Measurements from ENCODE around the gene MED13L.

The MED13L gene

GRCh38 chr12:116257826-116258225, 19.7 kb downstream of the MED13L start:
- TF ChIP-seq SIN3A (IDR thresholded peaks at IDR 0.05; ENCODE audit: borderline replicate concordance, insufficient read depth, low read length): no peak
- no peak for TF ChIP-seq POLR2AphosphoS5 (IDR thresholded peaks at IDR 0.05; ENCODE audit: low read depth, low read length)
- no peak for TF ChIP-seq TAF1 (IDR thresholded peaks at IDR 0.05; ENCODE audit: borderline replicate concordance, insufficient read depth, low read length)
- TF ChIP-seq REST (IDR thresholded peaks at IDR 0.05; ENCODE audit: insufficient read depth in 1 of 2, low read depth in 2 of 2, low read length in 2 of 2): no peak
- TF ChIP-seq FOXP2 (optimal IDR thresholded peaks at IDR 0.05; ENCODE audit: borderline replicate concordance, extremely low read depth, extremely low read length, insufficient read depth): no peak

GRCh38 chr12:116257215-116257614, 20.3 kb downstream of the MED13L start:
- TF ChIP-seq FOXP2 (optimal IDR thresholded peaks at IDR 0.05; ENCODE audit: borderline replicate concordance, extremely low read depth, extremely low read length, insufficient read depth) (no peak), TAF1 (IDR thresholded peaks at IDR 0.05; ENCODE audit: borderline replicate concordance, insufficient read depth, low read length) (no peak), REST (IDR thresholded peaks at IDR 0.05; ENCODE audit: insufficient read depth in 1 of 2, low read depth in 2 of 2, low read length in 2 of 2) (no peak), SIN3A (IDR thresholded peaks at IDR 0.05; ENCODE audit: borderline replicate concordance, insufficient read depth, low read length) (no peak), POLR2AphosphoS5 (IDR thresholded peaks at IDR 0.05; ENCODE audit: low read depth, low read length) (no peak)

DNA sequence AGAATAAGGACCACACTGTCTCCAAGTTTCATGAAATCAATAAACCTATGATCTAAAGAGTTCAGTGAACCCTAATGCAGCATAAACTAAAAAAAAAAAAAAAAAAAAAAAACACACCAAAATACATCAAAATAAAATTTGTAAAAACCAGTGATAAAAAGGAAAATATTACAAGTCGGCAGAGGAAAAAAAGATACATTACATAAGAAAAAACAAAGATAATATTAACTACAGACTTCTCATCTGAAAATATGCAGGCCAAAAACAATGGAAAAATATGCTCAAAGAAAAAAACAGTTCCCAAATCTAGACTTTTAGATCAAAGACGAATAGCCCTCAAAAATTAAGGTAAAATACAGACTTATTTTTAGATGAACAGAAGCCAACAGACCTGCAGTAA, 27.6 kb downstream of the MED13L start:
- TF ChIP-seq FOXP2 (optimal IDR thresholded peaks at IDR 0.05; ENCODE audit: borderline replicate concordance, extremely low read depth, extremely low read length, insufficient read depth) (no peak), POLR2AphosphoS5 (IDR thresholded peaks at IDR 0.05; ENCODE audit: low read depth, low read length) (no peak), REST (IDR thresholded peaks at IDR 0.05; ENCODE audit: insufficient read depth in 1 of 2, low read depth in 2 of 2, low read length in 2 of 2) (no peak), SIN3A (IDR thresholded peaks at IDR 0.05; ENCODE audit: borderline replicate concordance, insufficient read depth, low read length) (no peak), TAF1 (IDR thresholded peaks at IDR 0.05; ENCODE audit: borderline replicate concordance, insufficient read depth, low read length) (no peak)

- TF ChIP-seq REST (IDR thresholded peaks at IDR 0.05; ENCODE audit: insufficient read depth in 1 of 2, low read depth in 2 of 2, low read length in 2 of 2) (no peak), SIN3A (IDR thresholded peaks at IDR 0.05; ENCODE audit: borderline replicate concordance, insufficient read depth, low read length) (no peak)
Observed at GRCh38 chr12:116248930-116249329, 28.6 kb downstream of the MED13L start.

DNA sequence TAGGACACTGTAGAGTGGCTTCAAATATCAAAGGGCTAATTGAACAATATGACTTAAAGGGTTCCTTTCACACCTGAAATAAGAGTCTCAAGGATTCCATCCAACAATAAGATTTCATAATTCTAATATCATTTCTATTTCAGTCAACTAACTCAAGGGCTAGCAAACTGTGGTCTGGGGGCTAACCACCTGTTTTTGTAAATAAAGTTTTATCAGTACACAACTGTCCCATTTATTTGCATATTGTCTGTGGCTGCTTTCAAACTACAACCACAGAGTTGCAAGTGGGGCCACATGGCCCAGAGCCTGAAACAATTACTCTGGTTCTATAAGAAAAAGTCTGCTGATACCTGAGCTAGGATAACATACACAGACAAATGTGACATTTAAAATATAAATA, 29.1 kb downstream of the MED13L start:
- TF ChIP-seq REST (IDR thresholded peaks at IDR 0.05; ENCODE audit: insufficient read depth in 1 of 2, low read depth in 2 of 2, low read length in 2 of 2) (no peak), TAF1 (IDR thresholded peaks at IDR 0.05; ENCODE audit: borderline replicate concordance, insufficient read depth, low read length) (no peak)

Data from PFSK-1 (cell line).